GM12801 (cell line): Measurements from ENCODE around the gene SLC22A12.

Experiments
- TF ChIP-seq, protein P1 (sequence below): IDR thresholded peaks from one replicate; pipeline ENCODE4 v1.5.1; 2011; ENCODE audit warnings: control low read depth; ENCODE audit not compliant: insufficient read length; ENCODE audit errors: extremely low read depth

The SLC22A12 gene

GRCh38 chr11:64560139-64560771 lies 30.8 kb upstream of the SLC22A12 start:
- TF ChIP-seq, protein P1, sequence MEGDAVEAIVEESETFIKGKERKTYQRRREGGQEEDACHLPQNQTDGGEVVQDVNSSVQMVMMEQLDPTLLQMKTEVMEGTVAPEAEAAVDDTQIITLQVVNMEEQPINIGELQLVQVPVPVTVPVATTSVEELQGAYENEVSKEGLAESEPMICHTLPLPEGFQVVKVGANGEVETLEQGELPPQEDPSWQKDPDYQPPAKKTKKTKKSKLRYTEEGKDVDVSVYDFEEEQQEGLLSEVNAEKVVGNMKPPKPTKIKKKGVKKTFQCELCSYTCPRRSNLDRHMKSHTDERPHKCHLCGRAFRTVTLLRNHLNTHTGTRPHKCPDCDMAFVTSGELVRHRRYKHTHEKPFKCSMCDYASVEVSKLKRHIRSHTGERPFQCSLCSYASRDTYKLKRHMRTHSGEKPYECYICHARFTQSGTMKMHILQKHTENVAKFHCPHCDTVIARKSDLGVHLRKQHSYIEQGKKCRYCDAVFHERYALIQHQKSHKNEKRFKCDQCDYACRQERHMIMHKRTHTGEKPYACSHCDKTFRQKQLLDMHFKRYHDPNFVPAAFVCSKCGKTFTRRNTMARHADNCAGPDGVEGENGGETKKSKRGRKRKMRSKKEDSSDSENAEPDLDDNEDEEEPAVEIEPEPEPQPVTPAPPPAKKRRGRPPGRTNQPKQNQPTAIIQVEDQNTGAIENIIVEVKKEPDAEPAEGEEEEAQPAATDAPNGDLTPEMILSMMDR, result no peak

GRCh38 chr11:64560941-64561340 lies 30.1 kb upstream of the SLC22A12 start:
- TF ChIP-seq, protein P1, result no peak

DNA sequence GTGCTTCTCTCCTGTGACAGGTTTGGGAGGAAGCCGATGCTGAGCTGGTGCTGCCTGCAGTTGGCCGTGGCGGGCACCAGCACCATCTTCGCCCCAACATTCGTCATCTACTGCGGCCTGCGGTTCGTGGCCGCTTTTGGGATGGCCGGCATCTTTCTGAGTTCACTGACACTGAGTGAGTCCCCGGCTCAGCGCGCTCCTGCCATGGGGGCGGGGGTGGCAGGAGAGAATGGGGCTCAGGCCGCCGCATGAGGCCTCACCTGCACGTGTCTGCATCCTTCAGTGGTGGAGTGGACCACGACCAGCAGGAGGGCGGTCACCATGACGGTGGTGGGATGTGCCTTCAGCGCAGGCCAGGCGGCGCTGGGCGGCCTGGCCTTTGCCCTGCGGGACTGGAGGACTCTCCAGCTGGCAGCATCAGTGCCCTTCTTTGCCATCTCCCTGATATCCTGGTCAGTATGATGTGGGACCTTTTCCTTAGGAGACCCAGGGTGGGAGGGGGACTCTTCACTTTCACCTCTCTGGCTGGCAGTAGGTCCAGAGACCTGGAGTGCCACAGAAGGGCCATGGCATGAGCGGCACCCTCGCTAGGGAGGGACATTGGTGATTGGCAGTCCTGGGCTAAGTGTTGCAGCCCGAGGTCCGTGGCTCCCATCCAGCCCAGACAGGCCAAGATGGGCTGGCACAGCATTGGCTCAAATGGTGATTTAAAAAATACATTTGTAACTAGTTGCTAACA lies 28.9 kb upstream of the SLC22A12 start:
- TF ChIP-seq, protein P1, result no peak

DNA sequence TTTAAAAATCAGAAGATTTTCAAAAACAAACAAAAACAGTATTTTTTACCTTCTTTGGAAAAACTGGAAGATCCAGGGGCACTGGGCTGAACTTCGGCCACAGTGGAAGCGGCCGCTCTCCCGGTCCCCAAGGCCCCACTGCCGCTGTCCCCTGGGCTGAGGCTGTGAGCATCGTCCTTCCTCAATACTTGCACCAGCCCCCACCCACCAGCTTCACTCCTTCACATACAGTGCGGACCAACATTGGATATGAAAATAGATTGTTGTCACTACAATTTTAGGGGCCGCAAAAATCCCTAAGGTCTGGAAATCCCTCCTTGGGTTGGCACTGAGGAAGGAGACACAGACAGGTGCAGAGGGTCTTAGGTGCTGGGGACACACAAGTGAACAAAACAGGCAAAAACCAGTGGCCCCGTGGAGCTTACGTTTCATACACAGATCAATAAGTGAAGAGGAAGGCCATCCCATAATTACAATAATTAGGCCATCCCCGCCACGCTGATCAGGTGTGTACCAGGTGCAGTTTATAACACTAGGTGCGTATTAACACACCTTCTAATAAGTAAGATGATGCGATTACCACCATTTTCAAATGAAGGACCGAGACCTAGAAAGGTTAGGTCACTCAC lies 28.2 kb upstream of the SLC22A12 start:
- TF ChIP-seq, protein P1, result no peak

- TF ChIP-seq, protein P1, result no peak
Observed at GRCh38 chr11:64563966-64564365, 27.1 kb upstream of the SLC22A12 start.

DNA sequence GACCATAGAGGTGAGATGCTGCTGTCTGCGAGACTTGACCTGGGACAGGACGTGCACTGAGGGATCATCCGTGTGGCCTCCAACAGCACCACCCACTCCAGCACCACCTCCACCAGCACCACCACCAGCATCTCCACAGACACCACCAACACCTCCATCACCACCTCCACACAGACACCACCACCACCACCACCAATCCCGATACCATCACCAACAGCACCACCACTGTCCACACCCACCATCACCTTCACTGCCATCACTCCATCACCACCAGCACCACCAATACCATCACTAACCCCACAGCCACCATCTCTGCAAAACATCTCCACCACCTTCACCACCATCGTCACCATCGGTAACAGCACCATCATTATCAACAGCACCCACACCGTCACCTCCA lies 26.6 kb upstream of the SLC22A12 start:
- TF ChIP-seq, protein P1, result no peak
